ENCODE measurements around the gene SEMA3A. TPM values are rescaled to one million over a fixed set of nuclear protein-coding genes. Genes with fewer than 3 reads are reported as not detected.

SEMA3A gene
- total and polyA plus RNA-seq, 4 donors, result 0.13 to 0.56 (median 0.20) TPM

- no peak for DNase-seq (ENCODE audit: low spot score)
- Histone ChIP-seq H3K4me1 (ENCODE audit: control insufficient read depth in 4 of 4, insufficient read depth in 4 of 4, low read length in 3 of 4) (no peaks in the 10 kb centered on the region), H3K36me3 (ENCODE audit: control insufficient read depth in 4 of 4, insufficient read depth in 3 of 4, low read depth in 1 of 4, low read length in 3 of 4) (no peaks in the 10 kb centered on the region), H3K9ac (ENCODE audit: low read depth in 1 of 2, low read length in 2 of 2) (no peak overlapping the region), H3K9me3 (ENCODE audit: control insufficient read depth in 4 of 4, low read length in 3 of 4) (no peaks in the 10 kb centered on the region), H3K27me3 (ENCODE audit: control insufficient read depth in 4 of 4, insufficient read depth in 4 of 4, low read length in 3 of 4) (peaks cover 0 to 2% (median 0%) of the 10 kb centered on the region in 4 donors), H3K27ac (ENCODE audit: low read depth in 1 of 2, low read length in 2 of 2) (no peak overlapping the region), H3K4me3 (ENCODE audit: low read depth in 1 of 3, low read length in 3 of 3) (no peak overlapping the region)
- 29% methylated on average over 2 of the region's 2 CpGs for WGBS
- TF ChIP-seq, protein P1, sequence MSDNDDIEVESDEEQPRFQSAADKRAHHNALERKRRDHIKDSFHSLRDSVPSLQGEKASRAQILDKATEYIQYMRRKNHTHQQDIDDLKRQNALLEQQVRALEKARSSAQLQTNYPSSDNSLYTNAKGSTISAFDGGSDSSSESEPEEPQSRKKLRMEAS (IDR thresholded peaks at IDR 0.05), result no peak
- TF ChIP-seq NR2F2 (IDR thresholded peaks at IDR 0.05) (no peak), RXRA (IDR thresholded peaks at IDR 0.05) (no peak), SP1 (IDR thresholded peaks at IDR 0.05) (no peak), RAD21 (IDR thresholded peaks at IDR 0.05) (no peak), FOXA1 (IDR thresholded peaks at IDR 0.05) (no peak), JUND (IDR thresholded peaks at IDR 0.05) (no peak), ZBTB33 (IDR thresholded peaks at IDR 0.05) (no peak), FOXA2 (IDR thresholded peaks at IDR 0.05) (no peak), TAF1 (conservative IDR thresholded peaks at IDR 0.05) (no peak), HNF4A (conservative IDR thresholded peaks at IDR 0.05) (no peak), YY1 (IDR thresholded peaks at IDR 0.05) (no peak), EGR1 (IDR thresholded peaks at IDR 0.05; ENCODE audit: low read depth in 2 of 2) (no peak), REST (IDR thresholded peaks at IDR 0.05) (no peak)
- TF ChIP-seq, protein P2, sequence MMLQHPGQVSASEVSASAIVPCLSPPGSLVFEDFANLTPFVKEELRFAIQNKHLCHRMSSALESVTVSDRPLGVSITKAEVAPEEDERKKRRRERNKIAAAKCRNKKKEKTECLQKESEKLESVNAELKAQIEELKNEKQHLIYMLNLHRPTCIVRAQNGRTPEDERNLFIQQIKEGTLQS (IDR thresholded peaks at IDR 0.05), result no peak
- TF ChIP-seq, protein P3, sequence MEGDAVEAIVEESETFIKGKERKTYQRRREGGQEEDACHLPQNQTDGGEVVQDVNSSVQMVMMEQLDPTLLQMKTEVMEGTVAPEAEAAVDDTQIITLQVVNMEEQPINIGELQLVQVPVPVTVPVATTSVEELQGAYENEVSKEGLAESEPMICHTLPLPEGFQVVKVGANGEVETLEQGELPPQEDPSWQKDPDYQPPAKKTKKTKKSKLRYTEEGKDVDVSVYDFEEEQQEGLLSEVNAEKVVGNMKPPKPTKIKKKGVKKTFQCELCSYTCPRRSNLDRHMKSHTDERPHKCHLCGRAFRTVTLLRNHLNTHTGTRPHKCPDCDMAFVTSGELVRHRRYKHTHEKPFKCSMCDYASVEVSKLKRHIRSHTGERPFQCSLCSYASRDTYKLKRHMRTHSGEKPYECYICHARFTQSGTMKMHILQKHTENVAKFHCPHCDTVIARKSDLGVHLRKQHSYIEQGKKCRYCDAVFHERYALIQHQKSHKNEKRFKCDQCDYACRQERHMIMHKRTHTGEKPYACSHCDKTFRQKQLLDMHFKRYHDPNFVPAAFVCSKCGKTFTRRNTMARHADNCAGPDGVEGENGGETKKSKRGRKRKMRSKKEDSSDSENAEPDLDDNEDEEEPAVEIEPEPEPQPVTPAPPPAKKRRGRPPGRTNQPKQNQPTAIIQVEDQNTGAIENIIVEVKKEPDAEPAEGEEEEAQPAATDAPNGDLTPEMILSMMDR (IDR thresholded peaks at IDR 0.05; ENCODE audit: low read depth, low read length, missing input control), result no peak
Observed at GRCh38 chr7:83956104-83956503, 238.5 kb downstream of the SEMA3A start.

DNA sequence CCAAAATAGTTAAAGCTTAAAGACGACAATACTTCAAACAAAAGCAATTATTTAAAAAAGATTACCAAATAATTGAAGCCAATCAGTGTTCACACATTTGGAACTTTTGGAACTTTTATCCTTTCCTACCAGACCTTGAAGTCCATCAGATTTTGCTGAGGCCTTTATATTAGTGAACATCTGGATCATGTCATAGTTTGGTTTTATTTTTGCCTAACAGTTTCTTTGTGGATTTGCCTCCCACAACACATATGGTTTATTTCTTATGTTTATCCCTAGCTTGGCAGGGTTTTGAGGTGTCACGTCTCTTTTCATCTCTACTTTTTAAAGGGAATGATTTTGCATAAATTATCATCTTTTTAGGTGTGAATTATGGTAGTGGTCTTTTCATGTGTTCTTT, 242.4 kb downstream of the SEMA3A start:
- peaks cover 0 to 2% (median 0%) of the 10 kb centered on the region in 4 donors for H3K27me3 ChIP-seq (ENCODE audit: control insufficient read depth in 4 of 4, insufficient read depth in 4 of 4, low read length in 3 of 4)
- DNase-seq (ENCODE audit: low spot score), result no peak
- H3K4me1 ChIP-seq (ENCODE audit: control insufficient read depth in 4 of 4, insufficient read depth in 4 of 4, low read length in 3 of 4), result no peaks in the 10 kb centered on the region
- H3K9me3 ChIP-seq (ENCODE audit: control insufficient read depth in 4 of 4, low read length in 3 of 4), result no peaks in the 10 kb centered on the region
- no peak overlapping the region for H3K9ac ChIP-seq (ENCODE audit: low read depth in 1 of 2, low read length in 2 of 2)
- no peak overlapping the region for H3K27ac ChIP-seq (ENCODE audit: low read depth in 1 of 2, low read length in 2 of 2)
- H3K4me3 ChIP-seq (ENCODE audit: low read depth in 1 of 3, low read length in 3 of 3), result no peak overlapping the region
- H3K36me3 ChIP-seq (ENCODE audit: control insufficient read depth in 4 of 4, insufficient read depth in 3 of 4, low read depth in 1 of 4, low read length in 3 of 4), result no peaks in the 10 kb centered on the region
- WGBS, result 75% methylated on average over 2 of the region's 2 CpGs
- no peak for TF ChIP-seq HNF4G (IDR thresholded peaks at IDR 0.05)
- TF ChIP-seq JUND (IDR thresholded peaks at IDR 0.05), result no peak
- TF ChIP-seq EGR1 (IDR thresholded peaks at IDR 0.05; ENCODE audit: low read depth in 2 of 2), result no peak
- TF ChIP-seq YY1 (IDR thresholded peaks at IDR 0.05), result no peak
- TF ChIP-seq, protein P3 (IDR thresholded peaks at IDR 0.05; ENCODE audit: low read depth, low read length, missing input control), result no peak
- no peak for TF ChIP-seq REST (IDR thresholded peaks at IDR 0.05)
- TF ChIP-seq, protein P1 (IDR thresholded peaks at IDR 0.05), result no peak
- TF ChIP-seq, protein P2 (IDR thresholded peaks at IDR 0.05), result no peak

All from liver (tissue), 9 donors.